Endometrial microvascular endothelial cells (primary cell): Measurements from ENCODE around the gene SPATA2L. TPM values are rescaled to one million over a fixed set of nuclear protein-coding genes. Genes with fewer than 3 reads are reported as not detected.

Experiments
- in situ Hi-C: cut with HindIII; loops from 2 replicates; pipeline ENCODE4 v1.10.0; 2017; ENCODE audit warnings: low sequenced_read_pairs, low pct_unique_long_range_greater_than_20kb; ENCODE audit errors: inconsistent ontology term
- total RNA-seq: library from RNA; depleted of rRNA; stranded (reverse); fragments of >200 nt; gene quantifications from one replicate; pipeline ENCODE4 v1.2.3, GENCODE V29; 2015; ENCODE audit errors: inconsistent ontology term

Gene SPATA2L
- 14.0 TPM for total RNA-seq

- in situ Hi-C loops, result no loop called here
These were observed at the start of gene SPATA2L for GRCh38 chr16:89701425-89702406. Gene SPATA2L, minus strand, starts transcription at chr16:89701705. Its CDS starts 473 bp downstream, at chr16:89701232.

GRCh38 chr16:89749637-89750036, 48.1 kb upstream of the SPATA2L start:
- in situ Hi-C loops, result no loop called here

GRCh38 chr16:89748921-89749320, 47.4 kb upstream of the SPATA2L start:
- in situ Hi-C loops, result no loop called here

GRCh38 chr16:89748076-89748475, 46.6 kb upstream of the SPATA2L start:
- in situ Hi-C loops, result no loop called here

- in situ Hi-C loops, result no loop called here
These were observed 44.5 kb upstream of the SPATA2L start for GRCh38 chr16:89746043-89746442.

GRCh38 chr16:89744813-89745212, 43.3 kb upstream of the SPATA2L start:
- in situ Hi-C loops, result no loop called here

- in situ Hi-C loops, result no loop called here
These were observed 41.4 kb upstream of the SPATA2L start for GRCh38 chr16:89742948-89743347.

GRCh38 chr16:89741342-89742014, 40.0 kb upstream of the SPATA2L start:
- in situ Hi-C loops, result no loop called here

- in situ Hi-C loops, result no loop called here
These were observed 37.9 kb upstream of the SPATA2L start for GRCh38 chr16:89739383-89739782.

- in situ Hi-C loops, result no loop called here
These were observed 37.2 kb upstream of the SPATA2L start for GRCh38 chr16:89738538-89739317.

- in situ Hi-C loops, result no loop called here
These were observed 36.5 kb upstream of the SPATA2L start for GRCh38 chr16:89738072-89738377.

GRCh38 chr16:89737341-89738071, 36.0 kb upstream of the SPATA2L start:
- in situ Hi-C loops, result no loop called here

- in situ Hi-C loops, result no loop called here
These were observed 35.0 kb upstream of the SPATA2L start for GRCh38 chr16:89736554-89736953.

- in situ Hi-C loops, result no loop called here
These were observed 32.3 kb upstream of the SPATA2L start for GRCh38 chr16:89733792-89734191.

GRCh38 chr16:89733322-89733721, 31.8 kb upstream of the SPATA2L start:
- in situ Hi-C loops, result no loop called here

- in situ Hi-C loops, result no loop called here
These were observed 31.4 kb upstream of the SPATA2L start for GRCh38 chr16:89732918-89733242.

GRCh38 chr16:89732142-89732917, 30.8 kb upstream of the SPATA2L start:
- in situ Hi-C loops, result no loop called here

- in situ Hi-C loops, result no loop called here
These were observed 29.2 kb upstream of the SPATA2L start for GRCh38 chr16:89730610-89731234.
